Left renal cortex interstitium (tissue), 4 donors: ENCODE data around the gene PPARA. TPM values are rescaled to one million over a fixed set of nuclear protein-coding genes. Genes with fewer than 3 reads are reported as not detected.

ENCODE experiments used
- DNase-seq, 4 donors: peaks; one replicate each; pipeline ENCODE4 v3.0.0-alpha.2; 2013; ENCODE audit warnings: low read depth in 4 of 4, low spot score in 2 of 4, missing footprints in 1 of 4
- polyA plus RNA-seq, 4 donors: library from polyadenylated mRNA; unstranded; fragments of 120-200 nt; gene quantifications; one replicate each; pipeline ENCODE4 v1.2.1, GENCODE V29; 2013; ENCODE audit not compliant: insufficient read length in 4 of 4

PPARA gene
- polyA plus RNA-seq, 4 donors, result 22.4 to 34.1 (median 28.3) TPM

DNA sequence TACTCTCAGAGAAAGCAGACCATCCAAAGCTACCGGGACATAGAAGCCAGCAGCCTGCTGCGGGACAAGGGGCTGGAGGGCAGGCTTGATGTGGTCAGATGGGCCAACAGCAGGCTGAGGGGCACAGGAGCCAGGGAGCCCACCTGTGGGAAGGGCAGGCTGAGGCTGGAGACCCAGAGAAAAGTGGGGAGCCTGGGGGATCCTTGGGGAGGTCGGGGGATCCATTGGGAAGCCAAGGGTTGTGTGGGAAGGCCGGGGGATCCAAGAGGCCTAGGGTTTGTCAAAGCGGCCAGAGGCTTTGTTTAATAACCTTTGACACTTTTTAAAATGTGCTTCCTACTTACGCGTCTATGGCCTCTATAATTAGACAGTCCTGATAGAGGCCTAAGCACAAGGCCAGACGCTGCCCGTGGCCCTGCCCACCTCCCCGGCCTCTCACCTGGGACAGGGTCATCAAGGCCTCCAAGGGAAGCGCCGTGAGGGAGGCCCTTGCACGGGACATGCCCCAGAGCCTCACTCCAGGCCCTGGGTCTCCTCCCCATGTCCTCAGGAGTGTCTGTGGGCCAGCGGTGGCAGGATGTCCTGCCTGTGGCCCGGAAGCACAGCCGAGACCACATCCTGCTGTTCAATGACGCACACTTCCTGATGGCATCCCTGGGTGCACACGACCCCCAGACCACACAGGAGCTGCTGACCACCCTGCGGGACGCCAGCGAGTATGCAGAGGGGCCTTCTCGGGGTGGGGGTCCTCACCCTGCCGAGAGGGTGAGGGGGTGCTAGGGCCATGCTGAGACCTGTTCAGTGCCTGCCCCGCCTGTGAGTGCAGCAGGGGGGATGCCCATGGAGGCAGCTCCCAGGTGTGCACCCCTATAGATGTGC, 137.8 kb downstream of the PPARA start:
- DNase-seq, result no peak

GRCh38 chr22:46288846-46289243, 138.5 kb downstream of the PPARA start:
- DNase-seq, result no peak

GRCh38 chr22:46289244-46289891, 139.0 kb downstream of the PPARA start:
- DNase-seq, result no peak

DNA sequence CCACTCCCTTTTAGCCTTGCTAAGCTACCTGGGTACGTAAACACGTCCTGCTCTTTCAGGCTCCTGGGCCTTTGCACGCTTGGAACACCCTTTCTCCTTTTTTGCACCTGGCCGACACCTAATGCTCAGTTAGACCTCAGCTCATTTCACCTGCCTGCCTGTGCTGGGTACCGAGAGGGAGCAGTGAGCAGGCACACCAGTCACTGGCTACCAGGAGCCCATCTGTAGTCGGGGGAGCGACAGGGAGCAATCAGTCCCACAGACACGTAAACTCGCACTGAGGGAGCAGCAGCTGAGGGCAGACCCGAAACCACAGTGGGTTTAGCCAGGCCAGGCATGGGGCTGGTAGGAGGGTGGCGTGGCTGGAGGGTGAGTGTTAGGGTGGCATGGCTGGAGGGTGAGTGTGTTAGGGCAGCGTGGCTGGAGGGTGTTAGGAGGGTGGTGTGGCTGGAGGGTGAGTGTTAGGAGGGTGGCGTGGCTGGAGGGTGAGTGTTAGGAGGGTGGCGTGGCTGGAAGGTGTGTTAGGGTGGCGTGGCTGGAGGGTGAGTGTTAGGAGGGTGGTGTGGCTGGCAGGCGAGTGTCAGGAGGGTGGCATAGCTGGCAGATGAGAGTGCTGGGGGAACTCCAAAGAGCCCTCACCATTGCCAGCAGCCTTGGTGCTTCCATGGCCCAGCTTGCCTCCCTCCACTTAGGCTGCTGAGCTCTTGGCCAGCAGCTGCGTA, 140.0 kb downstream of the PPARA start:
- no peak for DNase-seq

DNA sequence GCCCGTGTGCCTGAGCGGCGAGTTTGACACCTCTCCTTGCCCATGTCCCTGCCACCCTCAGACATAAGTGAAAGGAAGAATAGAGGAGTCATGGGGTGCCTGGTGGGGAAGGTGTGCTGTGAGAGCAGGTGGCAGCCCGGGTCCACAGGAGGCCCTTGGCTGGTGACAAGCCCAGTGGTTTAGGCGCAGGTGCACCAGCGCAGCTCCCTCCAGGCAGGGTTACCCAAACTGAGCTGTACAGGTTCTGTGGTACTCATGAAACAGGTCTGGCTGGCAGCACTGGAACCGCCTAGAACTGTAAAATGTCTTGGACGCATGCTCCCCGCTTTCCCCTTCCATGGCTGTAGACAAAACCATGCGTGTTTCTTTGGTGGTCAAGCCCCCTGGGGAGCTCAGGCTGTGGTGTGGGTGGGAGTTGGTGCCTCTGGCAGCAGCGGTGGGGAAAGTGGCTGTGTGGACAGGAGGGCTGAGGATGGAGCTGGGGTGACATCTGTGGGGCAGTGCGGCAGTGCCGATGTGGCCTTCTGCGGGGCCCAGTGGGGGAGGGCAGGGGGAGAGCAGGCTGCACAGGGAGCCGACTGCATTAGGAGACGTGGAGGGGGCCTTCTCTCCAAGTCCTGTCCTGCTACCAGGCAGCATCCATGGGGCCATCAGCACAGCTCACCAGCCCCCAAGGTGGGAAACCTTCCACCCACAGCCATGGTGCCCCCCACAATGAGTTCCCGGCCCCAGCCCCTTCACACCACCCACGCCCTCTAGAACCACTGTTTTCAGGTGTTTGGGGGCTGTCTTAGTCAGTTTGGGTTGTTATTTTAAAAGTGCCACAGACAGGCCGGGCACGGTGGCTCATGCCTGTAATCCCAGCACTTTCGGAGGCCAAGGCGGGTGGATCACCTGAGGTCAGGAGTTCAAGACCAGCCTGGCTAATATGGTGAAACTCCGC, 140.8 kb downstream of the PPARA start:
- DNase-seq, result no peak

DNA sequence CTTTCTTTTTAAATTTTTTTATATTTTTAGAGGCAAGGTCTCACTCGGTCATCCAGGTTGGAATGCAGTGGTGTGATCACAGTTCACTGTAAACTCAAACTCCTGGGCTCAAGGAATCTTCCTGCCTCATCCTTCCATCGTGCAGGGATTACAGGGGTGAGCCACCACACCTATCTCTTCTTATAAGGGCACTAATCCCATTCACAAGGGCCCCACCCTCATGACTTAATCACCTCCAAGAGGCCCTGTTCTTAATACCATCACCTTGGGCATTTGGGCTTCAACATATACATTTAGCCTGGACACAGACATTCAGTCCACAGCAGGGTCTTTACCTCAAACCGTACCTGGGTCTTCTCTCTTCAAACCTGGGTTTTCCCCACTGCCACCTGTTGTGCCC, 141.8 kb downstream of the PPARA start:
- DNase-seq, result no peak

DNA sequence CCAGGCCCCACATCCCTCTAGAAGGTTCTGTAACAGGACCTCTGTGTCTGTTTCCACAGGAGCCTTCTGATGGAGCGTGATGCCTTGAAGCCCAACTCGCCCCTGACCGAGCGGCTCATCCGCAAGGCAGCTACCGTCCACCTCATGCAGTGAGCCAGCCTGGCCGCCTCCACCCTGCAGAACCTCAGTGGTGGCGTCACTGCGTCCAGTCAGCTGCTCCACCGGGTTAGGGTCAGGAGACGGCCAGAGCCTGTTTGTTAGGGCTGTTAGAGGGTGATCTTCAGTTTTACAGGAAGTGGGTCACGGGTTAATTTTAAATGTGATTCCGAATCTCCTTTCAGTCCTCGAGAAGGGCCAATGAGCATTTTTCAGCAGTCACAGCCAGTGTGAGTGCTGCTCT, 142.4 kb downstream of the PPARA start:
- DNase-seq, result no peak

Other genes starting within 250 kb of the PPARA start
- 10 to 100 TPM in 3 of 4 donors, 1 to 10 TPM in 1; 8.8 to 15.9 (median 10.8) TPM for gene WNT7B, start 173.4 kb upstream of the PPARA start, polyA plus RNA-seq
- 10 to 100 TPM; 11.9 to 16.4 (median 14.5) TPM for gene CDPF1, start 99.8 kb downstream of the PPARA start, polyA plus RNA-seq
- under 1 TPM; 0.22 to 0.55 (median 0.32) TPM for gene PKDREJ, start 112.8 kb downstream of the PPARA start, polyA plus RNA-seq
- gene TTC38, start 117.5 kb downstream of the PPARA start, polyA plus RNA-seq, result 10 to 100 TPM; 48.0 to 71.2 (median 54.2) TPM
- 10 to 100 TPM; 10.5 to 21.1 (median 19.1) TPM for gene GTSE1, start 146.3 kb downstream of the PPARA start, polyA plus RNA-seq
- gene TRMU, start 185.2 kb downstream of the PPARA start, polyA plus RNA-seq, result 10 to 100 TPM; 39.9 to 70.5 (median 50.9) TPM